ENCODE measurements around the gene DCLK3. TPM values are rescaled to one million over a fixed set of nuclear protein-coding genes. Genes with fewer than 3 reads are reported as not detected.

Gene DCLK3
- total and polyA plus RNA-seq, 2 of the 8 experiments (the other 6 are each of a cell fraction or from before 2014, with no cell fraction given) = 0.27 to 0.63 TPM

GRCh38 chr3:36662626-36663025, 101.7 kb downstream of the DCLK3 start (continued):
- TF ChIP-seq EZH2 (IDR thresholded peaks at IDR 0.05; ENCODE audit: low read depth, low read length, severe bottlenecking) = no peak
- no peak for TF ChIP-seq GTF2F1 (IDR thresholded peaks at IDR 0.05; ENCODE audit: borderline replicate concordance, low read depth, low read length)

Other genes with a start within 250 kb of the DCLK3 start
- 8.8 TPM in 2 replicates for gene TRANK1, start 180.5 kb upstream of the DCLK3 start, total RNA-seq (2021; fragmentation: NEBNext Ultra II Directional; extraction: Animal tissue kit (Norgen Biotek cat#: 25700))
- 2.9 and 3.9 TPM in 2 replicates for gene TRANK1, start 180.5 kb upstream of the DCLK3 start, polyA plus RNA-seq (2011; rRNA removed)
- 9.0 and 11.9 TPM in 2 replicates for gene EPM2AIP1, start 228.6 kb upstream of the DCLK3 start, total RNA-seq (2021; fragmentation: NEBNext Ultra II Directional; extraction: Animal tissue kit (Norgen Biotek cat#: 25700))
- 5.2 and 6.6 TPM in 2 replicates for gene EPM2AIP1, start 228.6 kb upstream of the DCLK3 start, polyA plus RNA-seq (2011; rRNA removed)
- gene MLH1, start 229.0 kb upstream of the DCLK3 start, total RNA-seq (2021; fragmentation: NEBNext Ultra II Directional; extraction: Animal tissue kit (Norgen Biotek cat#: 25700)) = 47.3 and 51.1 TPM in 2 replicates
- gene MLH1, start 229.0 kb upstream of the DCLK3 start, polyA plus RNA-seq (2011; rRNA removed) = 28.4 and 36.4 TPM in 2 replicates